ENCODE data around the gene LMF1.

DNA sequence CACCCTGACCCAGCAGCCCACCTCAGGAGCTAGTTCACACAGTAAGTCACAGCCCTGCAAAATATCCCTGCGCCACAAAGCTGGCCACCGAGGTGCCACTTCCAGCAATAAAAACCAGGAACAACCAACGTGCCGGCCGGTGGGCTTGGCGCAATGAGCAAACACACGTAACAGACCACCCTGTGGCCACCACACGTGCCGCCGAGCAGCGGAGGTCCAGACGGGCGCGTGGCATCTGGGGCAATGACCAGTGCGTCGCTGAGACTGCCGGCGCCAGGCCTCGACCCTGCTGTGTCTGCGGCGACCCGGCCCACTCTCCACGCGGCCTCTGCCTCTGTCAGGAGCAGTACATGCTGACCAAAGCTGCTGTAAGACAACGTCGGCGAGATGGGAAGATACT, 31.5 kb downstream of the LMF1 start:
- TF ChIP-seq, protein P1, sequence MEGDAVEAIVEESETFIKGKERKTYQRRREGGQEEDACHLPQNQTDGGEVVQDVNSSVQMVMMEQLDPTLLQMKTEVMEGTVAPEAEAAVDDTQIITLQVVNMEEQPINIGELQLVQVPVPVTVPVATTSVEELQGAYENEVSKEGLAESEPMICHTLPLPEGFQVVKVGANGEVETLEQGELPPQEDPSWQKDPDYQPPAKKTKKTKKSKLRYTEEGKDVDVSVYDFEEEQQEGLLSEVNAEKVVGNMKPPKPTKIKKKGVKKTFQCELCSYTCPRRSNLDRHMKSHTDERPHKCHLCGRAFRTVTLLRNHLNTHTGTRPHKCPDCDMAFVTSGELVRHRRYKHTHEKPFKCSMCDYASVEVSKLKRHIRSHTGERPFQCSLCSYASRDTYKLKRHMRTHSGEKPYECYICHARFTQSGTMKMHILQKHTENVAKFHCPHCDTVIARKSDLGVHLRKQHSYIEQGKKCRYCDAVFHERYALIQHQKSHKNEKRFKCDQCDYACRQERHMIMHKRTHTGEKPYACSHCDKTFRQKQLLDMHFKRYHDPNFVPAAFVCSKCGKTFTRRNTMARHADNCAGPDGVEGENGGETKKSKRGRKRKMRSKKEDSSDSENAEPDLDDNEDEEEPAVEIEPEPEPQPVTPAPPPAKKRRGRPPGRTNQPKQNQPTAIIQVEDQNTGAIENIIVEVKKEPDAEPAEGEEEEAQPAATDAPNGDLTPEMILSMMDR (IDR thresholded peaks at IDR 0.05) = no peak
- no peak for TF ChIP-seq POLR2A (IDR thresholded peaks at IDR 0.05)
